ENCODE results near the gene MYO16.

The MYO16 gene

DNA sequence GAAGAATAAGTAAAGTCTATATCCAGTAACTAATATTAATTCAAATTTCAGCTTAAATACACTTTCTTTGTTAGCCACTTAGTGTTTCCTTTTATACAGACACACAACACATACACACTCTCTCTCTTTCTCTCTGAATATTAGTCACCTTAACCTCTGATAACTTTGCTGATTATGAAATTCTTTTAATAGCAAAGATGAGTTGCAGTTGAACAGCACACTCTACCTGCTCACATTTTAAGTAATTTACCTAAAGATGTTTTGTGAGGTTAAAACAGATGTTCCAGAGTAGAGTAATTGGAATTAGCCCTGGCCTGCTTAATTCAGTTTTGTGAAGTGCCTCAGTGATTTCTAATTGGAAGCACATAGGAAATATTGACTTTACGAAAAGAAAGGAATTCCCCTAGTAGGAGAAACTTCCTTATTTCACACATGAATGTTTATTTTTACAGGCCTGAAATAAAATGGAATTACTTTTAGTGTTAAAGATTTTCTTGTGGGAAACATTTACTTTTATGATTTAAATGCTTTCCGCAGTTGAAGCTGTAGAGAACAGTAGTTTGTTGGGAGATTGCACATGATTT, 184.3 kb downstream of the MYO16 start (continued):
- TF ChIP-seq ZNF707 (tag by site-specific recombination; IDR thresholded peaks at IDR 0.05) (no peak), INSM2 (tag by site-specific recombination; IDR thresholded peaks at IDR 0.05) (no peak), PRDM2 (tag by site-specific recombination; IDR thresholded peaks at IDR 0.05; ENCODE audit: borderline replicate concordance) (no peak), HIC1 (tag by site-specific recombination; IDR thresholded peaks at IDR 0.05) (no peak), ZIC2 (tag by site-specific recombination; IDR thresholded peaks at IDR 0.05) (no peak), ZNF560 (tag by site-specific recombination; IDR thresholded peaks at IDR 0.05; ENCODE audit: borderline replicate concordance) (no peak), ZNF302 (tag by site-specific recombination; IDR thresholded peaks at IDR 0.05; ENCODE audit: low read depth) (no peak), GFI1B (tag by site-specific recombination; IDR thresholded peaks at IDR 0.05) (no peak), IKZF3 (tag by site-specific recombination; IDR thresholded peaks at IDR 0.05) (no peak)

- H3K27ac ChIP-seq (ENCODE audit: extremely low read depth, low read depth, low read length), result no peak overlapping the region
- POLR2A ChIA-PET, result no interaction called here
- H3K4me1 ChIP-seq (ENCODE audit: control insufficient read depth, insufficient read depth, low read length), result no peaks in the 10 kb centered on the region
- CTCF ChIA-PET, result no interaction called here
- no peaks in the 10 kb centered on the region for H3K36me3 ChIP-seq (ENCODE audit: control insufficient read depth in 2 of 2, insufficient read depth in 1 of 2, low read length in 2 of 2)
- TF ChIP-seq, protein P1, sequence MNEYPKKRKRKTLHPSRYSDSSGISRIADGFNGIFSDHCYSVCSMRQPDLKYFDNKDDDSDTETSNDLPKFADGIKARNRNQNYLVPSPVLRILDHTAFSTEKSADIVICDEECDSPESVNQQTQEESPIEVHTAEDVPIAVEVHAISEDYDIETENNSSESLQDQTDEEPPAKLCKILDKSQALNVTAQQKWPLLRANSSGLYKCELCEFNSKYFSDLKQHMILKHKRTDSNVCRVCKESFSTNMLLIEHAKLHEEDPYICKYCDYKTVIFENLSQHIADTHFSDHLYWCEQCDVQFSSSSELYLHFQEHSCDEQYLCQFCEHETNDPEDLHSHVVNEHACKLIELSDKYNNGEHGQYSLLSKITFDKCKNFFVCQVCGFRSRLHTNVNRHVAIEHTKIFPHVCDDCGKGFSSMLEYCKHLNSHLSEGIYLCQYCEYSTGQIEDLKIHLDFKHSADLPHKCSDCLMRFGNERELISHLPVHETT (tag by site-specific recombination; IDR thresholded peaks at IDR 0.05), result no peak
- no peak for TF ChIP-seq KLF10 (tag by site-specific recombination; IDR thresholded peaks at IDR 0.05)
- no peak for TF ChIP-seq ZNF791 (tag by site-specific recombination; IDR thresholded peaks at IDR 0.05)
- H3K4me3 ChIP-seq (ENCODE audit: low read depth, low read length), result no peak overlapping the region
- no peaks in the 10 kb centered on the region for H3K9me3 ChIP-seq (ENCODE audit: control insufficient read depth, insufficient read depth, low read depth, low read length)
These were observed 187.0 kb downstream of the MYO16 start for GRCh38 chr13:108816375-108816774.

DNA sequence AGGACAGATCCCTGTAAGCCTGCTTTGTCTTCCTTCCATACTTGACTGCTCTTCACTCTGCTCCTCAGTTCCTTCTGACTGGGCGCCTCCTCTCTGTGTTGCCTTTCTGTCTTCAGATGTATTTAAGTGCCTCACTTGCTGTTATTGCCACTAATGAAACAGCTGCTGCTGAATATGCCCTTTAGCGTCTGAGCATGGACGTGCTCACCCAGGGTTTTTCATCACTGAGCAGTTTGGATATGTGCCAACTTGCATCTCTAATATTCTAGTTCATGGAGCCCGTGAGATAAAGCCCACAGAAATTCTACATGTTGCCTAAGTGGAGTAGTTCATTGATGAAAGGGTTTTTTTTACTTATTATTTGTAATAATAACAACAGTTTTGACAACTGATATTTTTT, 198.2 kb downstream of the MYO16 start:
- CTCF ChIA-PET, result no interaction called here
- TF ChIP-seq, protein P2, sequence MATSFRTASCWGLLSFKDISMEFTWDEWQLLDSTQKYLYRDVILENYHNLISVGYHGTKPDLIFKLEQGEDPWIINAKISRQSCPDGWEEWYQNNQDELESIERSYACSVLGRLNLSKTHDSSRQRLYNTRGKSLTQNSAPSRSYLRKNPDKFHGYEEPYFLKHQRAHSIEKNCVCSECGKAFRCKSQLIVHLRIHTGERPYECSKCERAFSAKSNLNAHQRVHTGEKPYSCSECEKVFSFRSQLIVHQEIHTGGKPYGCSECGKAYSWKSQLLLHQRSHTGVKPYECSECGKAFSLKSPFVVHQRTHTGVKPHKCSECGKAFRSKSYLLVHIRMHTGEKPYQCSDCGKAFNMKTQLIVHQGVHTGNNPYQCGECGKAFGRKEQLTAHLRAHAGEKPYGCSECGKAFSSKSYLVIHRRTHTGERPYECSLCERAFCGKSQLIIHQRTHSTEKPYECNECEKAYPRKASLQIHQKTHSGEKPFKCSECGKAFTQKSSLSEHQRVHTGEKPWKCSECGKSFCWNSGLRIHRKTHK (tag by site-specific recombination; IDR thresholded peaks at IDR 0.05), result no peak
- TF ChIP-seq ZSCAN18 (tag by site-specific recombination; IDR thresholded peaks at IDR 0.05) (no peak), ZSCAN23 (tag by site-specific recombination; IDR thresholded peaks at IDR 0.05) (no peak), ZNF521 (tag by site-specific recombination; IDR thresholded peaks at IDR 0.05) (no peak), ZNF561 (tag by site-specific recombination; IDR thresholded peaks at IDR 0.05; ENCODE audit: borderline replicate concordance) (no peak)
- TF ChIP-seq, protein P1 (tag by site-specific recombination; IDR thresholded peaks at IDR 0.05), result no peak

More for the DNA sequence above, 198.2 kb downstream of the MYO16 start:
- H3K9me3 ChIP-seq (ENCODE audit: control insufficient read depth, insufficient read depth, low read depth, low read length), result no peaks in the 10 kb centered on the region
- no peaks in the 10 kb centered on the region for H3K4me1 ChIP-seq (ENCODE audit: control insufficient read depth, insufficient read depth, low read length)
- no peak overlapping the region for H3K27ac ChIP-seq (ENCODE audit: extremely low read depth, low read depth, low read length)
- POLR2A ChIA-PET, result no interaction called here
- H3K36me3 ChIP-seq (ENCODE audit: control insufficient read depth in 2 of 2, insufficient read depth in 1 of 2, low read length in 2 of 2), result no peaks in the 10 kb centered on the region
- H3K4me3 ChIP-seq (ENCODE audit: low read depth, low read length), result no peak overlapping the region

All from HEK293 (cell line).